Nephron (organoid): ENCODE measurements around the gene GGTLC3.
"Not testable (repeated sequence)": the region's sequence is repeated elsewhere in the genome, so short reads cannot be mapped to it uniquely, and the experiment has no call there.

ENCODE experiments used
- H3K27ac Mint-ChIP-seq, 3 experiments: 2 replicates each; pipeline ENCODE4 v1.8.0; 2020; ENCODE audit warnings: mixed read lengths in 3 of 3, mild to moderate bottlenecking in 2 of 3, moderate library complexity in 1 of 3
- H3K27me3 Mint-ChIP-seq: 2 replicates; pipeline ENCODE4 v1.8.0; 2021; ENCODE audit warnings: low read depth, mild to moderate bottlenecking, moderate library complexity, mixed read lengths
- H3K36me3 Mint-ChIP-seq: 2 replicates; pipeline ENCODE4 v1.8.0; 2020; ENCODE audit warnings: low read depth, mixed read lengths
- H3K4me1 Mint-ChIP-seq: 2 replicates; pipeline ENCODE4 v1.8.0; 2020; ENCODE audit warnings: mixed read lengths
- H3K4me3 Mint-ChIP-seq, 3 experiments: 2 replicates each; pipeline ENCODE4 v1.8.0; 2020; ENCODE audit warnings: mild to moderate bottlenecking in 3 of 3, mixed read lengths in 3 of 3, moderate library complexity in 2 of 3
- H3K9me3 Mint-ChIP-seq: 2 replicates; pipeline ENCODE4 v1.8.0; 2020; ENCODE audit warnings: mixed read lengths

GGTLC3 gene

DNA sequence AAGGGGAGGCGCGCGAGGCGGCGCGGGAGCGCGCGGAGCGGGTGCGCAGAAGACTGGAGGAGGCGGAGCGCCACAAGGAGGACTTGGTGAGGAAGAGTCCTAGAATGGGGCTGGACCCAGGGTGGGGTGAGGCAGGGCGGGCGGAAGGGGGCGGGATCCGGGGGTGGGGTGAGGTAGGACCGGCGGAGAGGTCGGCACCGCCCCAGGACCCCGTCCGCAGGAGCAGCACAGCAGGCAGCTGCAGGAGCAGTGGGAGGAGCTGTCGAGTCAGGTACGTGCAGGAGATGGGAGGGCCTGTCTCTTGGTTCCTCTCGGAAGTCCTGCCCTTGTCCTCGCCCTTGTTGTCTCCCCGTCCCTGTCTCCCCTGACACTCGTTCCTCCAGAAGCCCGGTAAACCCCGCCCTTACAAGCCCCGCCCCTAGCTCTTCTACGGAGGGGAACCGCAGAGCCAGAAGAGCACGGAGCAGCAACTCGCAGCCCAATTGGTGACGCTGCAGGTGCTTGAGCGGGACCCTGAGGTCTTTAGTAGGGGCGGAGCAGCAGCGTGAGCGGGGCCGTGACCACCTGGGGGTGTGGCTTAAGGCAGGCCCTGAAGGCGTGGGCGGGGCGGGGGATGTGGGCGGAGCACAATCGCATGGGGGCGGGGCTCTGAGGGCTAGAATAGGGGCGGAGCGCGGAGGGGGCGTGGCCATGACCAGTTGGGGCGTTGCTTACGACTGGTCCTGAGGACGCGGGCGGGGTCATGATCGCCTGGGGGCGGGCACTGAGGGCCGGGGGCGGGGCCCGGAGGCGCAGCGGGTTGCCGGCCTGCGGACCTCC is 10.8 kb upstream of the GGTLC3 start:
- not testable (repeated sequence) for H3K4me1 Mint-ChIP-seq, H3K4me3 Mint-ChIP-seq, H3K27ac Mint-ChIP-seq, H3K27me3 Mint-ChIP-seq, H3K9me3 Mint-ChIP-seq, H3K36me3 Mint-ChIP-seq

DNA sequence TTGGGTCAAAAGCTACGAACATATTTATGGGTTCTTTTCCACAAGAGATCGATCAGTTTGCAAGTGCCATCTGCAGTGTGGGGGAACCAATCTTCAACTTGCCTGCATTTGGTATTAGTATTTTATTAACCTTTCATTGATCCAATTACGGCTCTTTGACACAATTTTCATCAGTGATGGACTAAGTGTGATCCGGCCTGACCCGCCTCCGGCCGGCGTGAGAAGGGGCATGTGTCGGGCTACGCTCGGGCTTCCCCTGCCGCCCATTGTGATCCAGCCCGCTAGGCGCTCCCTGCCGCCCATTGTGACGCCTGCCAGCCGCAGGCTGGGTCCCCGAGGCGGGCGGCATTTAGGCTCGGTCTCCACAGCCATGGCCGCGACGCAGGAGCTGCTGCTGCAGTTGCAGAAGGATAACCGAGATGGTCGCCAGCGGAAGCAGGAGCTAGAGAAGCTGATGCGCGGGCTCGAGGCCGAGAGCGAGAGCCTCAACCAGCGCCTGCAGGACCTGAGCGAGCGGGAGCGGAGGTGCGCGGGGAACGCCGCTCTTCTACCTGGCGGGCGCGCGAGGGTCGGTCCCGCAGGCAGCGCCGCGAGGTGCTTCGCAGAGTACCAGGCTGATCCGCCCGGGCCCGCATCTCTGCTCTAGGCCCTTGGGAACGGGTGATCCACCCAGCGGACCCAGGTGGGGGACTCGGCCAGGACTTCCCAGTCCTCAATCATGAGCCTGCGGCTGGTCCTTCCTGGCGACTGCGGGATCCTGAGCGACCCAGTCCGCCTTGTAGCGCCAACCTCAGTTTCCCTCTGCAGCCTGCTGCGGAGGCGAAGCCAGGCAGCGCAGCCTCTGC is 10.0 kb upstream of the GGTLC3 start, which contains the start of gene TMEM191B:
TSS of gene TMEM191B (plus strand) at position 51 of the 845 bp plus-strand sequence. CDS start at position 230, 179 bp downstream.
- H3K4me3 Mint-ChIP-seq, H3K4me1 Mint-ChIP-seq, H3K27me3 Mint-ChIP-seq, H3K27ac Mint-ChIP-seq, H3K36me3 Mint-ChIP-seq, H3K9me3 Mint-ChIP-seq: not testable (repeated sequence)

DNA sequence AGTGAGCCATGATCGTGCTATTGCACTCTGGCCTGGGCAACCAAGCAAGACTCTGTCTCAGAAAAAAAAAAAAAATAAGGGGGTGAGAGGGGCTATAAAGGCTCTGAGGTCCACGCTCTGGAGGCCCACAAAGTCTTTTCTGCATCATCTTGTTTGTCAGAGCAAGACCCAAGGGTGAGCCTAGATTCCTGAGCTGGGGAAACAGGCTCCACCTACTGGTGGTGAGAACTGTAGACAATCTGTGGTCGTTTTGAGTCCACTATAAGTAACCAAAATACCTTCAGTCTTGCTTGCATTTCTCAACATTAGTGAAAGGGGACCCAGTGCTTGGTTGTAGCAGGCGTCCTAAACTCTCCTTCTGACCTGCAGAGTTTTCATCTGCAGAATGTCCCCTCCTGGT is 5.4 kb upstream of the GGTLC3 start:
- H3K4me3 Mint-ChIP-seq, H3K9me3 Mint-ChIP-seq, H3K36me3 Mint-ChIP-seq, H3K4me1 Mint-ChIP-seq, H3K27me3 Mint-ChIP-seq, H3K27ac Mint-ChIP-seq: not testable (repeated sequence)

DNA sequence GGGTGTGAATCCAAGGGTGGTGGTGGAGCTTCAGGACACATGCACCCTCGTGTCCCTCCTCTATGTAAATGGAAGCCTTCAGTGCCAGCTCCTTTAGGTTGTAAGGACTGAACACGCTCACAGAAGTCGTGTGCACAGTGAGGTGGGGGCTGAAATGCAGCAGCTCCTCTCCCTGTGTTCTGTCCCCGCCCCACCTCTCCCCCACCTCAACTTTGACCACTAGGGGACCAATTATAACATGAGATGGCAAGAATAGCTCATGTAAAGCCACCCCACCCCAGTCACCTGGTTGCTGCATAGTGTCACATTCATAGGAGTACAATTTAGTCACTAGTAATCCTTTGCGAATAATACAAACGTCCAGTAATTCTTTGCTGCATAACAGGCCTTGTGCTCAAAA is 4.8 kb upstream of the GGTLC3 start:
- not testable (repeated sequence) for H3K4me3 Mint-ChIP-seq, H3K4me1 Mint-ChIP-seq, H3K27ac Mint-ChIP-seq, H3K27me3 Mint-ChIP-seq, H3K36me3 Mint-ChIP-seq, H3K9me3 Mint-ChIP-seq

DNA sequence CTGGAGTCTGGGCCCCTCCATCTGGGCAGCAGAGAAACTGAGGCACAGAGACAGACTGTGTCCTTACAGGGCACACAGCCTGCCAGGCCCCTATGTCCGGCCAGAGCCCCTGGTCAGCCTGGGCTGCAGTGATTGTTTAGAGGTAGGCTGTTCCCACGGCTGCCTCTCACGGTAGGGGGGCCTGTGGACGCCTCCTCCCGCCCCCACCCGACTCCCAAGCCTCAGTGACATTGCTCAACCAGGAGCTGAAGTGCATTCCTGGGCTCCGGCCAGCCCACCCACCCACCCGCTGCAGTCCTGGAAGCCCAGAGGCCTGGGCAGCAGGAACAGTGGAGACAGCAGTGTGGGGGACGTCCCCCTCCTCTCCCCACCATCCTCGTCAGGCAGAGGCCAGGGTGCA is 4.5 kb downstream of the GGTLC3 start:
- not testable (repeated sequence) for H3K4me1 Mint-ChIP-seq, H3K4me3 Mint-ChIP-seq, H3K27me3 Mint-ChIP-seq, H3K9me3 Mint-ChIP-seq, H3K27ac Mint-ChIP-seq, H3K36me3 Mint-ChIP-seq

DNA sequence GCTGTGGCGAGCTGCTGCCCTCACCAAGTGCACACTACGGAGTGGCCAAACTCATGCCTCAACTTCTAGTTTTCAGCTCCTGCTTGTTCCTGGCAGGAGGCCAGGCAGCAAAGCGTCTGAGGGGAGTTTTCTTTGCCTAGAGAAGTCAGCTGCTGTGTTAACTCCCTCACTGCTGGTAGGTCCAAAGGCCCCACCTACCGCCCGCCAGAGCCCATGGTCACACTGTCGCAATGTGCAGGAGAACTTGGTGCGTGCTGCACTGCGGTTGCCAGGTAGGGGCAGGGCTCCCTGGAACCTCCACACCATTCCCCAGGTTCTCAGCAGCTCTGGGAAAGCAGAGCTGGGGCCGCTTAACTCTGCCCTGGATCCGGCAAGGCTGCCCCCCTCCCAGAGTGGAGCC is 5.6 kb downstream of the GGTLC3 start:
- not testable (repeated sequence) for H3K27ac Mint-ChIP-seq, H3K27me3 Mint-ChIP-seq, H3K4me3 Mint-ChIP-seq, H3K36me3 Mint-ChIP-seq, H3K9me3 Mint-ChIP-seq, H3K4me1 Mint-ChIP-seq

DNA sequence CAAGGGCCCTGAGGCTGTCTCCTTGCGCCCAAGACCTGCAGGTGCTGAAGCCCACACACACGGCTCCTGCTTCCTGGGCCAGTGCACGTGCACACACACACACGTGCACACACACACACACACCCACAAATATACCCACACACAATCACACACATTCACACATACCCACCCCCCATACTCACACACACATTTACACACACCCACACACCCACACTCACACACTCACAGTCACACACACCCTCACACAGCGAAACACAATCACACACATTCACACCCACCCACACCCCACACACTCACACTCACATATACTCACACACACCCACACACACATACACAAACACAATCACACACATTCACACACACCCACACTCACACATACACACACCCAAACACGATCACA is 6.6 kb downstream of the GGTLC3 start:
- not testable (repeated sequence) for H3K4me1 Mint-ChIP-seq, H3K9me3 Mint-ChIP-seq, H3K27ac Mint-ChIP-seq, H3K4me3 Mint-ChIP-seq, H3K27me3 Mint-ChIP-seq, H3K36me3 Mint-ChIP-seq

DNA sequence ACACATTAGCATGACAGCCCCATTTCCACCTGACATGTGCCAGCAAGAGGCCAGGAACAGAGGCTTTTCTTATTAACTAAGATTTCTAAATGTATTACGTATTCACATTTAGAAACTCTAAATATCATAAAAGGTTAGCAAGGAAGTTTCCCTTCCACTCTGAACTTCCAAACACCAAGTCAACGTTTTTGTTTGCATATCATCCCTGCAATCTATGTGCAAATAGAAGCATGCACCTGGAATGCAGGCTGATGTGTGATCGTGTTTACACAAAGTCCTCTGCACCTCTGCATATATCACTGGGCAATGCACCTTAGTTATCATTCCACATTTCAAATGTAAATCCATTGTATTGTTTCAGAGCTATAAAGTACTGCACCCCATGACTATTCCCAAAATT is 21.7 kb downstream of the GGTLC3 start:
- H3K27ac Mint-ChIP-seq, H3K9me3 Mint-ChIP-seq, H3K4me3 Mint-ChIP-seq, H3K4me1 Mint-ChIP-seq, H3K27me3 Mint-ChIP-seq, H3K36me3 Mint-ChIP-seq: not testable (repeated sequence)
